GM21390 (cell line): Measurements from ENCODE around the gene NPIPB8.
"Not testable (repeated sequence)": the region's sequence is repeated elsewhere in the genome, so short reads cannot be mapped to it uniquely, and the experiment has no call there.

Experiments
- ATAC-seq: cut with Tn5 transposase; IDR thresholded peaks from one replicate; pipeline ENCODE4 v1.9.1; 2021; ENCODE audit not compliant: unreplicated experiment

NPIPB8 gene

DNA sequence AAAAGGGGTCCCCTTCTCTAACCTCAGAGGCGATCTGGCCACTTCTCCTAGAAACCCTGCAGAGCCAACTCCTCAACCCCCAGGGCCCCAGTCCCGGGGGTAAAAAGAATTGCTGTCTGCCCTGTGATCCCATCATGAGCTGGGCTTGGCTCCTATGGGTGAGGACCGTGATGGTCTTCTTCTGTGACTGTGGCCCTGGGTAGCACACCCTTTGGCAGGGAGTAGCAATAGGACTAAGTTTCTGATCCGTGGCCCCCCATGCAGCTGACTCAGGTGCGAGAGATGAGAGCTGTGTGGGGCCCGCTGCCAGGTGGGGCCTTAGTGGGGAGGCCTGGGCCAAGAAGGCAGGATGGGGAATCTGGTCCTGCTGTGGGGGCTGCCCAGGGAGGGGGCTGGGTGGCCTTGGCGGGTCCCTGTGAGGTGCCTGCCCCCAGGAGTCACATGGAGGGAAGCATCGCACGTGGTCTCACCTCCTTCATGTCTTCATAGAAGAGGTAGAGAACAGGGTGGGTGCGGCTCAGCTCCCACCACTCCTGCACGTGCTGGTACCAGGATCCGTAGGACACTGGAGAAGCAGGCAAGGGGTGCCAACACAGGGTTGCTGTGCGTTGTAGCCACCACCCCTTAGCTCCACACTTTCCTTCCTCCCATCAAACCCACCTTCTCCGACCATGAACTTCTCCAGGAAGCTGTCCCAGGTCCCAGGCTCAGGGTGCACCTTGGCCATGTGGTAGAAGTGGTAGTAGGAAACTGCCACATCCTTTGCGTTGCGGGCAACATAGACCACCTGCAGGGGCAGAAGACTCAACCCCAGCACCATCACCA lies 31.4 kb upstream of the NPIPB8 start:
- no peak for ATAC-seq

GRCh38 chr16:28607116-28607623 lies 30.7 kb upstream of the NPIPB8 start:
- ATAC-seq, result no peak

DNA sequence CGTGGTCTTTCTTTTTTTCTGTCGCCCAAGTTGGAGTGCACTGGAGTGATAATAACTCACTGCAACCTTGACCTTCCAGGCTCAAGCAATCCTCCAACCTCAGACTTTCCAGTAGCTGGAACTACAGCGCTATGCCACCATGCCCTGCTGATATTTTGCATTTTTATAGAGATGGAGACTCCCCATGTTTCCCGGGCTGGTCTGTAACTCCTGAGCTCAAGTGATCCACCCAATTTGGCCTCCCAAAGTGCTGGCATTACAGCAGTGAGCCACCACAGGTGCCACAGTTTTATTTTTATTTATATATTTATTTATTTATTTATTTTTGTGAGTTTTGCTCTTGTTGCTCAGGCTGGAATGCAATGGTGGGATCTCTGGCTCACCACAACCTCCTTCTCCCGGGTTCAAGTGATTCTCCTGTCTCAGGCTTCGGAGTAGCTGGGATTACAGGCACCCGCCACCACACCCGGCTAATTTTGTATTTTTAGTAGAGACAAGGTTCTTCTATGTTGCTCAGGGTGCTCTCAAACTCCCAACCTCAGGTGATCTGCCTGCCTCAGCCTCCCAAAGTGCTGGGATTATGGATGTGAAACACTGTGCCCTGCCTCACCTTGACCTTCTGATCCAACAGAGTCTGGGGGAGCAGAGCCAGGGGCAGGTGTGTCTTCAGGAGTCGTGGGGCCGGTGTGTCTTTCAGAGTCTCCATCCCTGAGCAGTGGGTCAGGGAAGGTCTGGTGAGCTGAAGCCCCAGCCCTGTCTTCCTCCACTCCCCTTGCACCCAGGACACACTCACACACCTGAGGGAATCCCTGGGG lies 30.0 kb upstream of the NPIPB8 start:
- not testable (repeated sequence) for ATAC-seq

GRCh38 chr16:28608496-28608808 lies 29.4 kb upstream of the NPIPB8 start:
- not testable (repeated sequence) for ATAC-seq

DNA sequence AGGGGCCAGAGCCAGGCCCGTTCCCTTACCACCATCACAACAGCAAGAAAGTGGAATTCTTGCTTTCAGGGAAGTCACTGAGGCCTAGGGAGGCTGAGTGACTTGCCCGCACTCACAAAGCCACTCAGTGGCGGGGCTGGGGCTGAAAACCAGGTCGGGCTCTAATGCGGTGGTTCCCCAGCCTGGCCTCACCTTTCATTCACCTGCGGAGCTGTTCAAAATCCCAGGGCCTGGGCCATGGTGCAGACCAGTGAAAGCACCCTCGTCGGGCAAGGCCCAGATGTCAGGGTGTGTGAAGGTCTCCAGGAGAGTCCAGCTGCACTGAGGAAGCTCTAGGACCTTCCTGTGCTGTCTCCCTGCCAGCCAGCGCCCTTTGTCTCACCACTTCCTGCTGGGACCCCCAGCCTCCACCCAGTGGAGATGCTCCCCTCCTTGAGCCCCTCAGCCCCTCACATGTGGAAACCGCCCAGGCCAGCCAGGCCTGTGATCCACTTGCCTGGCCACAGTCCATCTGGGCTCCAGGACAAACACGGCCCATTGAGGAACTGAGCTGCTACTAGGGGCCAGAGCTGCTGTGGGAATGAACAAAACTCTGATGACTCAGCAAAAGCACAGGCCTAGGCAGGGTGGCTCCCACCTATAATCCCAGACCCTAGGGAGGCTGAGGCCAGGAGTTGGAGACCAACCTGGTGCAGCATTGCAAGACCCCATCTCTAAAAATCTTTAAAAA lies 28.8 kb upstream of the NPIPB8 start:
- ATAC-seq, result not testable (repeated sequence)

- no peak for ATAC-seq
Measured at GRCh38 chr16:28609631-28610594, 28.0 kb upstream of the NPIPB8 start, which contains the start of gene SULT1A1. Gene SULT1A1 (minus strand): TSS chr16:28610044. CDS start chr16:28608855, 1,189 bp downstream.

DNA sequence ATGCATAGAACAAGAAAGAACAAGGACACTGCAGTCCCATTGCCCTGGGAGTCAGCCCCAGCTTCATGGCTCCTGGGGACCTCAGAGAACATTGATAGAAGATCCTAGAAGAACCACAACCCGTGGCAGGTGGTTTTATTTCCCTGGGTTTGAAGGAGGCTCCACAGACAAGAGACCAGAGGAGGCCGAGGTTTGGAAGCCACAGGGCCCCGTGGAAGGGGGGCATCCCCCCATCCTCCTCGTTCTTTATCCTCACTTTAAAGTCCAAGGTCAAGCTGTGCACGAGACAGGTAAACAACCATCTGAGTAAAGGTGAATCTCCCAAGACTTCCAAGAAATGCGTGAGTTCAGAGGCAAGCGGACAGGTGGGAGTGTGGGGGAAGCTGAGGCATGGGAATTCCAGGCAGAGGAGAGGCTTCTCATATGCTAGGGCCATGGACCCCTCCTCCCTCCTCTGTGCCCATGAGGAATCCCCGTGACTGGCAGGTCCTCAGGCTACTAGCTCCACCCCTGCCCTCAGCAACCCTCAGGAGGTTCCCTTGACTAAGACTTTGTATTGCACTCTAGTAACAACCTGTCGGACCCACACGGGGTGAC lies 27.2 kb upstream of the NPIPB8 start:
- ATAC-seq, result no peak

- not testable (repeated sequence) for ATAC-seq
Measured at GRCh38 chr16:28612359-28613280, 25.2 kb upstream of the NPIPB8 start.

DNA sequence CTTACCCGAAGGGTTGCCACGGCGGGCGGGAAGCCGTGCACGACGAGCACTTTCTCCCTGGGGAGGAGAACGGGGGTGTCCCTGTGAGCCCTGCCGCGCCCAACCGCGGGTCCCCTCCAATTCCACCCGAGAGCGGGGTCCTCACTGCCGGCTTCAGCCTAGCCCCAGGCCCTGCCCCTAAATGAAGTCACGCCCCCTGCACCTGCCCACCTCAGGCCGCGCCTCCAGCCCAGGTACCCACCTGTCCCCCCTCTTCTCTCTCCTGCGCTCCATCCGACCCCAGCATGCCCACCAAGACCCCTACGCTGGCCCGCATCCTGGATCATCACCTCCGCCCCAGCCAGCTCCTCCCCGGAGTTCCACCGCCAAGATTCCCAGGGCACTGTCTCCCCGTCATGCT lies 24.0 kb upstream of the NPIPB8 start:
- ATAC-seq, result not testable (repeated sequence)

- ATAC-seq, result not testable (repeated sequence)
Measured at GRCh38 chr16:28614561-28614960, 23.3 kb upstream of the NPIPB8 start.

DNA sequence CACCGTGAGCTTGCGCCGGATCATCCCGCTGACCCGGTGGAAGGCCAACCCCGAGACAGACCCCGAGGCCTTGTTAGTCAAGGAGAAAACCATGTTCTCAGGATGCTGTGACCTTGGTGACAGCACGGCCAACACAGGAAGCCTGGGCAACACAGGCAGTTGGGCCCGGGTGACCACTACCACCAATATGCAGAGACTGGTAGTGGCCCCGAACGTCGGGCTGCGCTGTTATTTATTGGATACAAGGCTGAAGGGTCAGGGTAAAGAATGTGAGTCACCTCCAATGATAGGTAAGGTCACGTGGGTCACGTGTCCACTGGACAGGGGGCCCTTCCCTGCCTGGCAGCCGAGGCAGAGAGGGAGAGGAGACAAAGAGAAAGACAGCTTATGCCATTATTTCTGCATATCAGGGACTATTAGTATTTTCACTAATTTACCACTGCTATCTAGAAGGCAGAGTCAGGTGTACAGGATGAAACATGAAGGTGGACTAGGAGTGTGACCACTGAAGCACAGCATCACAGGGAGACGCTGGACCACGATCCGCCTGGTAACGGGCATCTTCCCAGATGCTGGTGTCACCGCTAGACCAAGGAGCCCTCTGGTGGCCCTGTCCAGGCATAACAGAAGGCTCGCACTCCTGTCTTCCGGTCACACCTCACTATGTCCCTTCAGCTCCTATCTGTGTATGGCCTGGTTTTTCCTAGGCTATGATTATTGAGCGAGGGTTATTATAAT lies 22.2 kb upstream of the NPIPB8 start:
- ATAC-seq, result not testable (repeated sequence)

- not testable (repeated sequence) for ATAC-seq
Measured at GRCh38 chr16:28616224-28616577, 21.7 kb upstream of the NPIPB8 start.

GRCh38 chr16:28616636-28617035 lies 21.2 kb upstream of the NPIPB8 start:
- ATAC-seq, result no peak

- ATAC-seq, result no peak
Measured at GRCh38 chr16:28617874-28618273, 20.0 kb upstream of the NPIPB8 start.

DNA sequence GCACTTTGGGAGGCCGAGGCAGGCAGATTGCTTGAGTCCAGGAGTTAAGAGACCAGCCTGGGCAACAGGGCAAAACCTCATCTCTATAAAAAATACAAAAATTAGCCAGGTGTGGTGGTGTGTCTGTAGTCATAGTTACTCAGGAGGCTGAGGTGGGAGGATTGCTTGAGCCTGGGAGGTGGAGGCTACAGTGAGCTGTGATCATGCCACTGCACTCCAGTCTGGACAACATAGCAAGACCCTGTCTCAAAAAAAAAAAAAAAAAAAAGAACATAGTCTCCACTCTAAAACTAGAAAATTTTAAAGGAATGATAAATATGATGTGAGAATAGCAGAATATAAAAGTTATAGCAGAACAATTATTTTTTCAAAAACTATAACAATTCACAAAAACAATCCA lies 17.5 kb upstream of the NPIPB8 start:
- ATAC-seq, result not testable (repeated sequence)

DNA sequence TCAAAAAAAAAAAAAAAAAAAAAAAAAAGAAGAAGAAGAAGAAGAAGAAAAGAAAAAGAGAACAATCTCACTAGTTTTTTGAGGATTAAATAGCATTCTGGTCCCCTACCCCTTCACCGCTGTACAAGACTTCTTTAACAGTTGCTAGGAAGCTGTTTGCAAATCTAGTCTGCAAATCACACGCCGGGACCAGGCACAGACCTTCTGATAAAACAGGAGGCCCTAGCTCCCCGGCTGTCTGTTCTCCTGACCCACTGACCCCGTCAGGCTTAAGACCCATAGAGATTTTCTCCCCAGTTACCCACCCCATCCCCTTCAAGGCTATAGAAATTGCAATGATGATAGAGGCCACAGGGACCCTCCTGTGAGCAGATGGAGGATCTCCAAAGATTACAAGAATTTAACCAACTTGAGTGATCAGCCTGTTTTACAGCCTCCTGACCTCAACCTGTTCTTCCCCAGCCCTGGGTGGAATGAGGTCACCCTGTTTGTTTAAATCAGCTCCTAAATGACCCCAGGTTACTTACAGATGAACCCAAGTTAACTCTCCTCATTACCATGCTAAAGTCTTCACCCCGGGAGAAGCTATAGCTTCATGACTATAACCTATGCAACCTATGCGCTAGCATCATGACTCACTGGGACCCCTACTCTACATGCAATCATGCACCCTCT lies 16.2 kb upstream of the NPIPB8 start:
- ATAC-seq, result no peak

DNA sequence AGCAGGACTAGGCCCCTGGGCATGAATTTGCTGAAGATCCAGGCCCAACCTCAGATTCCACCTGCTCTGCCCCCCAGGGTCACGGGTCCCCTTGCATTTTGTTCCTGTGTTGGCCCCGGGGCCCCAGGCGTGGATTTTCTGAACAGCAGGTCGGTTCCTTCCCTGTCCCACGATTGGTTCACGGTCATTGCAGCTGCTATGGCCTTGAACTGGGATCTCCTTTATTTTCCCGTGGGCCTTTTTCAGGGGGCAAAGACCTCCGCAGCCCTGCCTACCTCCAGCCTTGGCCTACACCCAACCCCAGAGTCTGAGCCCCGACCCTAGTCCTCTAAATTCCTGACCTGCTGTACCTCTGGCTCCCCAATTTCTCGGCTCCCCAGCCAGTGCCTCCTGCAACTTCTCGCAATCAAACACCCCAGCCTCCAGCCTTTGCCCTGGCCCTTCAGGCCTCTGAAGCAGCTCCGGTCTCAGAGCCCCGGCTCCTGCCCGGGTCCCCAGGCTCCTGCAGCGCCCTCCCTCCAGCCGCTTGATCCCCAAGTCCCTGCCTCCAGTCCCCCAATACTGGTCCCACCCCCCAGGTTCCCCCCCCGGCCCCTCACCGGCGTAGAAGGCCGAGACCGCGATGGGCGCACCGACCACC lies 15.2 kb upstream of the NPIPB8 start:
- not testable (repeated sequence) for ATAC-seq
